D341Med (cell line): Measurements from ENCODE around the gene NUDT4.
"Not testable (repeated sequence)": the region's sequence is repeated elsewhere in the genome, so short reads cannot be mapped to it uniquely, and the experiment has no call there.

Experiments used
- DNase-seq: peaks from one replicate; pipeline ENCODE4 v3.0.0; 2012; ENCODE audit warnings: low spot score

The NUDT4 gene

GRCh38 chr12:93429448-93429847 lies 51.7 kb downstream of the NUDT4 start:
- no peak for DNase-seq

GRCh38 chr12:93429852-93430251 lies 52.1 kb downstream of the NUDT4 start:
- DNase-seq: no peak

GRCh38 chr12:93430280-93430679 lies 52.6 kb downstream of the NUDT4 start:
- DNase-seq: no peak

- DNase-seq: not testable (repeated sequence)
Measured at GRCh38 chr12:93432031-93432430, 54.3 kb downstream of the NUDT4 start.

- no peak for DNase-seq
Measured at GRCh38 chr12:93434256-93434865, 56.6 kb downstream of the NUDT4 start.

- DNase-seq: no peak
Measured at GRCh38 chr12:93438266-93439050, 60.7 kb downstream of the NUDT4 start.

GRCh38 chr12:93440043-93440835 lies 62.5 kb downstream of the NUDT4 start:
- no peak for DNase-seq

GRCh38 chr12:93441081-93441616 lies 63.4 kb downstream of the NUDT4 start:
- DNase-seq: no peak

GRCh38 chr12:93441617-93442410 lies 64.1 kb downstream of the NUDT4 start, which contains the start of gene UBE2N:
UBE2N (minus strand) TSS chr12:93441947; CDS start chr12:93441884, 63 bp downstream.
- peak; percentile 98 for DNase-seq

- no peak for DNase-seq
Measured at GRCh38 chr12:93442411-93443340, 65.0 kb downstream of the NUDT4 start.

- DNase-seq: no peak
Measured at GRCh38 chr12:93443576-93443975, 65.9 kb downstream of the NUDT4 start.

GRCh38 chr12:93447555-93448290 lies 70.0 kb downstream of the NUDT4 start:
- DNase-seq: no peak

- no peak for DNase-seq
Measured at GRCh38 chr12:93448796-93449195, 71.1 kb downstream of the NUDT4 start.

- DNase-seq: no peak
Measured at GRCh38 chr12:93449277-93449676, 71.6 kb downstream of the NUDT4 start.

GRCh38 chr12:93451423-93452158 lies 73.9 kb downstream of the NUDT4 start:
- no peak for DNase-seq

GRCh38 chr12:93453633-93454032 lies 75.9 kb downstream of the NUDT4 start:
- DNase-seq: no peak

GRCh38 chr12:93456077-93456476 lies 78.4 kb downstream of the NUDT4 start:
- no peak for DNase-seq
